HEK293T (cell line): ENCODE measurements around the gene IL5RA.

Experiments used
- CTCF ChIA-PET: fragments of 350-600 bp; formaldehyde crosslinking; extraction: SDS; loops from one replicate; lab custom pipeline; 2021; ENCODE audit warnings: antibody characterized with exemption, inconsistent platforms; lab: Yijun Ruan, JAX
- POLR2A ChIA-PET: fragments of 350-600 bp; formaldehyde crosslinking; extraction: SDS; loops from one replicate; lab custom pipeline; 2020; ENCODE audit warnings: antibody characterized with exemption, inconsistent platforms; lab: Yijun Ruan, JAX
- DNase-seq: peaks from one replicate; pipeline ENCODE4 v3.0.0; 2012; ENCODE audit warnings: mixed read lengths; ENCODE audit errors: extremely low spot score
- ARNT ChIP-seq: fragments of 450-650 bp; IDR thresholded peaks from 2 replicates; pipeline ENCODE4 v1.6.1; 2017; ENCODE audit warnings: mild to moderate bottlenecking
- BHLHE40 ChIP-seq: fragments of 450-650 bp; IDR thresholded peaks from 2 replicates; pipeline ENCODE4 v1.6.1; 2016; ENCODE audit warnings: mild to moderate bottlenecking, moderate library complexity, borderline replicate concordance
- CTBP1 ChIP-seq: fragments of 450-650 bp; IDR thresholded peaks from 2 replicates; pipeline ENCODE4 v1.6.1; 2016; ENCODE audit warnings: borderline replicate concordance
- ELF4 ChIP-seq: fragments of 450-650 bp; IDR thresholded peaks from 2 replicates; pipeline ENCODE4 v1.6.1; 2017; ENCODE audit warnings: antibody characterized with exemption
- FOXA1 ChIP-seq: fragments of 450-650 bp; IDR thresholded peaks from 2 replicates; pipeline ENCODE4 v1.6.1; 2016; ENCODE audit warnings: mild to moderate bottlenecking
- FOXK2 ChIP-seq: fragments of 450-650 bp; IDR thresholded peaks from 2 replicates; pipeline ENCODE4 v1.6.1; 2016; ENCODE audit warnings: mild to moderate bottlenecking
- FOXM1 ChIP-seq: fragments of 450-650 bp; IDR thresholded peaks from 2 replicates; pipeline ENCODE4 v1.6.1; 2017; ENCODE audit warnings: mild to moderate bottlenecking, borderline replicate concordance
- HDGF ChIP-seq: fragments of 450-650 bp; IDR thresholded peaks from 2 replicates; pipeline ENCODE4 v1.6.1; 2017; ENCODE audit warnings: antibody characterized with exemption, borderline replicate concordance
- L3MBTL2 ChIP-seq: fragments of 450-650 bp; conservative IDR thresholded peaks from 2 replicates; pipeline ENCODE4 v1.6.1; 2016; ENCODE audit warnings: mild to moderate bottlenecking
- LEF1 ChIP-seq: fragments of 450-650 bp; IDR thresholded peaks from 2 replicates; pipeline ENCODE4 v1.6.1; 2017; ENCODE audit warnings: mild to moderate bottlenecking, borderline replicate concordance
- NFRKB ChIP-seq: fragments of 450-650 bp; IDR thresholded peaks from 2 replicates; pipeline ENCODE4 v1.6.1; 2016; ENCODE audit warnings: mild to moderate bottlenecking, moderate library complexity
- PKNOX1 ChIP-seq: fragments of 450-650 bp; IDR thresholded peaks from 2 replicates; pipeline ENCODE4 v1.6.1; 2016
- SP1 ChIP-seq: fragments of 450-650 bp; IDR thresholded peaks from 2 replicates; pipeline ENCODE4 v1.6.1; 2017
- SUZ12 ChIP-seq: fragments of 450-650 bp; IDR thresholded peaks from 2 replicates; pipeline ENCODE4 v1.6.1; 2016; ENCODE audit warnings: mild to moderate bottlenecking
- TARDBP ChIP-seq: fragments of 450-650 bp; IDR thresholded peaks from 2 replicates; pipeline ENCODE4 v1.6.1; 2016
- ZNF384 ChIP-seq: fragments of 450-650 bp; IDR thresholded peaks from 2 replicates; pipeline ENCODE4 v1.6.1; 2016

The IL5RA gene

DNA sequence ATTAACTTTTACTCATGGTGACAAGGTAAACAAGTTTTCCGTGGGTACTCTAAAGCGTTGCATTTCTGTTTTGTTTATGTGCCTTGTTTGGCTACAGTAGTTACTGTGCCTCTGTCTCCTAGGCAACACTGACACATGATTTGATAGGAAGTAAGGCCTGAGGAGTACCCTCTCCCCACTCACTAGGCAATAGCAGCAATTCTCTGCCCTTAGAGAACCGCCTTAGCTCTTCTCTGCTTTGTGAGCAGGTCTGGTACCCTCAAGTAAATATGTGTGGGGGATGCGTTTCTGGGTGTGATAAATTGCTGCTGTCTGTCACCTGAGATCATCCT lies at the start of gene IL5RA:
TSS of gene IL5RA (minus strand) at position 76 of the 332 bp plus-strand sequence. CDS start 5,390 bp downstream, outside the sequence.
- TF ChIP-seq LEF1 (no peak), BHLHE40 (no peak), ARNT (no peak), HDGF (no peak), SUZ12 (no peak), TARDBP (no peak), ZNF384 (no peak), CTBP1 (no peak), FOXA1 (no peak)
- no peak for DNase-seq
- ChIA-PET POLR2A (no interaction called here), CTCF (no interaction called here)

DNA sequence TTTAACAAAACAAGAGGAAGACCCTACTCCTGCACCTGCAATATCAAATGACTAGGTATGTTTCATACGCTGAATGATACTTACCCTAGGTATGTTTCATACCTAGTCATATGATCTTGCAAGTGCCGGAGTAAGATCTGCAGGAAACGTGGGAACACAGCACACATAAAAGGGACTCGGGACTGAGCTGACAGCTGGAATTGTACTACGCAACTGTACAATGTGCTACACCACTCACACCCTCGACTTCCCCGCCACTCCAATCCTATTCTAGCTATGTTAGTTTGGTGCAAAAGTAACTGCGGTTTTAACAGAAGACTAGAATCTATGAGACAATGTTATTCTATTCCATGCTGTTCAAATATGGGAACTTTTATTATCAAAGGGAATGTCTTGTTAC lies 47.3 kb upstream of the IL5RA start:
- CTCF ChIA-PET = no interaction called here
- TF ChIP-seq NFRKB (no peak), ZNF384 (no peak)
- DNase-seq = no peak
- POLR2A ChIA-PET = no interaction called here

DNA sequence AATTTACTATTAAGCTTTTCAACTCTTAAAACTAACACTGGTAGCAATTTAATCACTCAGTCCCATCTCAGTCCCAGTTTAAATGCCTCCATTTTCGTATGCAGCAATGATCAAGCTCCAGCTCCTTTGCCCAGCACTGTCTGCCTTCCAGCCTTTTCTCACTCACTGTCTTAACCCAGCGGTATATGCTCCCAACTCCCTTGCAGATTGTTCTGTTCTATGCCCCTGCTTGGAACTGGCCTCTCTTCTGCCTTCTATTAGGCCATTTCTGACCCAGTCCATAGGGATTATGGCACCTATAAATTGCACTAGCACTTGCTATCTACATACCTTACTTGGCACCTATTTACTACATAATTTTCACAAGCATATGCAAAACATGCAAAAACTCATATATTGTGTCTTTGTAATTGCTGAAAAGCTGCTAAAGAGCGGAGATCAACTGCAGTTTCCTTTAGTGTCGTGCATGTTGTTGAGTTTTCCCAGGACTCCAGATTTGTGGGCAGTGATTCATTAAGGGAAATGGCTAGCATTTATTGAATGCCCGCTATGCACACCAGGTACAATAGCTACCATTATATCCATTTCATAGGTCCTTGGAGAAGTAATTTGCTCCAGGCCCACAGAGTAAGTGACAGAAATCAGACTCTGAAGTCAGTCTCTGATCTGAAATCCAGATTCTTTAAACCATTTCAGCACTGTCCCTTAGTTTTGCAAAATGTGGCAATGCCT lies 44.9 kb upstream of the IL5RA start:
- POLR2A ChIA-PET = no interaction called here
- CTCF ChIA-PET = no interaction called here
- no peak for DNase-seq
- TF ChIP-seq SP1 (no peak), L3MBTL2 (no peak), PKNOX1 (no peak), ELF4 (no peak), CTBP1 (no peak), TARDBP (no peak), ARNT (no peak), FOXA1 (no peak), FOXM1 (no peak), BHLHE40 (no peak)

GRCh38 chr3:3151513-3151912 lies 41.3 kb upstream of the IL5RA start:
- ChIA-PET POLR2A (no interaction called here), CTCF (no interaction called here)
- TF ChIP-seq SP1 (no peak), HDGF (no peak), FOXK2 (no peak), LEF1 (no peak), ARNT (no peak), PKNOX1 (no peak), BHLHE40 (no peak), FOXA1 (no peak), ZNF384 (no peak), ELF4 (no peak), TARDBP (no peak), SUZ12 (no peak), CTBP1 (no peak), NFRKB (no peak), FOXM1 (no peak), L3MBTL2 (no peak)
- no peak for DNase-seq

DNA sequence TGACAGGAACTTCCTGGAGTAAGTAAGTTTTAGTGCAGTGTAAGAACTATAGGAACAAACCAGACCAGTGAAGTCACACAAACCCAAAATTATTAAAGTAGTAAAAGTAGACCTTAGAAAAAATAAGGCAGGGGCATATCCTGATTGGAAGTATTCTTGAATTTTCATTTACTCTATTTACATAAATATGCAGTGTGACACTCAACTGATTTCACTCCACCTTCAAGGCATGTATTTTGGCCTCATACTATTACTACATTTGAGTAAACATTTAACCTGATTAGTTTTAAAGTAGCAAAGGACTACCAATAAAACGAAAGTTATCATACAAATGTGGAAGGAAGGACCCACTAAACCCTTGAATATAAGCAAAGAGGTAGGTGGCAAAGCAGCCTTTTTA lies 39.4 kb upstream of the IL5RA start:
- CTCF ChIA-PET = no interaction called here
- no peak for DNase-seq
- POLR2A ChIA-PET = no interaction called here
- TF ChIP-seq FOXM1 (no peak), L3MBTL2 (no peak), ELF4 (no peak), ZNF384 (no peak), FOXA1 (no peak), PKNOX1 (no peak), SUZ12 (no peak), TARDBP (no peak), NFRKB (no peak), HDGF (no peak), ARNT (no peak), SP1 (no peak)

DNA sequence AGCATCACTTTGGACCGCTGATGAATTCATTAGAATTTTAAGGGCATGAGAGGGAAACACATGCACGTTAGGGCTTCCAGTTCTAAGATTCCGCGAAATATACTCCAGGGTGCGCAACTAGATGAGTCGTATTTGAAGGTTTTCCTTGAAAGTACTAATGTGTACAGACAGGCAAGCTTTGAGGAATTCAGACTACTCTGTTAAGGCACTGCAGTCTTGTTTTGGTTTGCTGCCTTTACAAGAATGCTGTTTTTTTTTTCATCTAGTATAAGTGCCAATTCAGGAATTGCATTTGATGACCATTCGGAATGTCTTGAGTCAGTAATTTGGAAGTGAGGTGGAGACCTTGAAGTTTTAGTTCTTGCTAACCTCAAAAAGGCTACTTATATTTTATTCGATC lies 35.7 kb upstream of the IL5RA start:
- CTCF ChIA-PET = no interaction called here

More for the DNA sequence above, 35.7 kb upstream of the IL5RA start:
- POLR2A ChIA-PET = no interaction called here
- DNase-seq = no peak
- no peak for TF ChIP-seq LEF1
- no peak for TF ChIP-seq CTBP1
- TF ChIP-seq ELF4 = no peak
- no peak for TF ChIP-seq FOXM1
- TF ChIP-seq TARDBP = no peak
- no peak for TF ChIP-seq L3MBTL2
- TF ChIP-seq PKNOX1 = no peak
- no peak for TF ChIP-seq SUZ12
- TF ChIP-seq FOXK2 = no peak
- no peak for TF ChIP-seq SP1
- TF ChIP-seq NFRKB = no peak
- TF ChIP-seq FOXA1 = no peak
- TF ChIP-seq BHLHE40 = no peak
- no peak for TF ChIP-seq ARNT
- TF ChIP-seq ZNF384 = no peak
- no peak for TF ChIP-seq HDGF
